Fibroblast of gingiva (primary cell): ENCODE results near the gene SCN10A.

Experiments used
- DNase-seq: peaks from one replicate; pipeline ENCODE4 v3.0.0-alpha.2; 2011; ENCODE audit warnings: low read depth

SCN10A gene

DNA sequence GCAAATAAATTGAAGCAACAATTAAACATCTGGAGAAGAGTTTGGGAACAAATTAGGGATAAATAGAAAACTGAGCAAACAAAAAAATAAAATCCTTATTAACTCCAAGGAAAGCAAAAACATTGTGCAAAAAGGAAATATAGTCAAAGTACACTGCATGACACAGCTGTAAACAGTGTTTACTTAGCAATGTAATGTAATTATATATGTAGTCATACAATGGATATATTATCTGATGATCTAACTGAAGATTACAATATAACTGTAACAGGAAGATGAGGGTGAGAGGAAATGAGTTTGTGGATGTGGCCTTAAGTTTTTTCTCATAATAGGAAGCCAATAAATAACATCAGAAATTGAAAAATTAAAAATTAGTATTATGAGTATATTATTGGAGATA is 42.5 kb downstream of the SCN10A start:
- no peak for DNase-seq

DNA sequence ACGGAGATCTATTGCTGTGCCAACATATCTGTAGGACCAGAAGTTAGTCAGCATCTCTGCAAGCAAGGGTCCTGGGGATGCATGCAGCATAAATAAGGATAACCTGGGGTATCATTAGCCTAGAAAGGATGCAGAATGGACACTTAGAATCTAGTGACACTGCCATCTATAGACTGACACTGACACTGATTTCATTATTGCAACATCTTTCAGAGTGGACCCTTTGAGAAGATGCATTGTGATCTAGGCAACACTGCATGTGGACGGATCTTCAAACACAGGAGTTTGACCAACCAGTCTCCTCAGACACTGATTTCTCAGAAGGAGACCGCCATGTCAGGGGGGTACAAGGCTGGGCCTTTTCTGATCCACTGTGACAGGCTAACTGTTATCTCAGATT is 52.4 kb downstream of the SCN10A start:
- no peak for DNase-seq

- no peak for DNase-seq
These were observed 57.5 kb downstream of the SCN10A start for GRCh38 chr3:38758557-38758956.

GRCh38 chr3:38757721-38758120 is 58.3 kb downstream of the SCN10A start:
- DNase-seq, result no peak

DNA sequence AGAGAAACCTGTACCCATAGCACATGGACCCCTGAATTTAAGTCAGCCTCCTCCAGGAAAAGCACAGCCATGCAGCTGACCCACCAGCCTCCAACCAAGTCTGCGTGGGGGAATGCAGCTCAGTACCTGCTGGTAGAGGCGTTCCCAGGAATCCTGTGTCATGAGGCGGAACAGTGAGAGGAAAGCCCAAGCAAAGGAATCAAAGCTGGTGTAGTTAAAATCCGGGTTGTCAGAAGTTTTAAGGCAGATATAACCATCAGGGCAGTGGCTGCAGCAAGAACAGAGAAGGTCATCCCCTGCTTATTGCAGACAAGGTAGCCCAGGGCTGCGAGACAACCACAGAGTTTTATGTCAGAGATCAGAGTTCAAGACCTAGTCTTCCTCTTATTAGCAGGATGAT is 59.1 kb downstream of the SCN10A start:
- no peak for DNase-seq

DNA sequence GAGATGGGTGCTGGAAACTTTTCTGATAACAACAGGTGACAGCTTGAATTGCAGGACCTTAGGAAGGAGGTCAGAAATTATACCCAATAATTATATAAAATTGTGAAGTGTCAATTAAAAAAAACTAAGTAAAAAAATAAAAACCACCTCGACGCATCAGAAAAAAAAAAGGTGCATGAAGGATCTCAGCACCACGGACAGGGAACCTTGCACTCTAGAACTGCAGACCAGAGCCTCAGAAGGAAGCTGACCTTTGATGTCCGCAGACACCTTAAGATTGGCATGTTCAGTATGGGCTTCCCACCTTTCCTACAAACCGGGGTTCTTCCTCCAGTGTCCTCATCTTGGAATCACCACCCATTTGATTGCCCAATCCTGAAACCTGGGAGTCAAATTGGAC is 60.9 kb downstream of the SCN10A start:
- no peak for DNase-seq

GRCh38 chr3:38746641-38747040 is 69.4 kb downstream of the SCN10A start:
- no peak for DNase-seq

GRCh38 chr3:38743043-38743442 is 73.0 kb downstream of the SCN10A start:
- DNase-seq, result no peak

DNA sequence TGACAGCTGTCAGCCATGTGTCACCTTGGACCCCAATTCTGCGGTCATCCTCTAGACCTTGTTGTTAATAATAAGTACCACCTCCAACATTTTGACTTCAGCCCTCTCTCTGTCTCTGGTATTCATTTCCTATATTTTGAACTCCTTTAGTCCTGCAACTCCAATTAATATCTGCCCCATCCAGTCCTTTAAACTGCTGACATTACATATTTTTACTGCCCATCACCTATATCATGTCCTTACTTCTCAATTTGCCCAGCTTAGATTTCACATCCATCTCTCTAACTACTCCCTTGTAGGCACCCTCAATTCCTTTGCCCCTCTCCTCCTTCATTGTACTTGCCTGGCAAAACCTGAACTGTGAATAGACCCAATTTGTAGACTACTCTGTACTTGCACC is 73.5 kb downstream of the SCN10A start:
- no peak for DNase-seq

GRCh38 chr3:38740537-38740936 is 75.5 kb downstream of the SCN10A start:
- DNase-seq, result no peak

DNA sequence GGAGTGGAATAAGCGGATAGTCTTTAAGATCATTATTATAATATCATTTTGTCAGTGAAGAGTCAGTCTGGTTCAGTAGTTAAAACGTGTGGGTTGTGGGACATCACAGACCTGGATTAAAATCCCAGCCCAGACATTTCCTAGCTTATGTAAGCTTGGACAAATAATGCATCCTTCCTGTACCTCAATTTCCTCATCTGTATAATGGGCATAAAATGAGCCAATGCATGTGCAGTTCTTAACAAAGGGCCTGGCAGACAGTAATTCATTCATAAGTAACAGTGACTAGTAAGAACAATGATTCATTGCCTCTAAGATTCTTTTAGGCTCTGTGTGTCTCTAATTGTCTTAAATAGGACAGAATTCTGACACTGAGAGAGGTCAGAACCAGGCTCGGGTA is 76.1 kb downstream of the SCN10A start:
- DNase-seq, result no peak

GRCh38 chr3:38739396-38739689 is 76.7 kb downstream of the SCN10A start:
- DNase-seq, result no peak

GRCh38 chr3:38738630-38739395 is 77.2 kb downstream of the SCN10A start:
- no peak for DNase-seq

- DNase-seq, result no peak
These were observed 84.5 kb downstream of the SCN10A start for GRCh38 chr3:38731522-38731921.

GRCh38 chr3:38730281-38730680 is 85.7 kb downstream of the SCN10A start:
- DNase-seq, result no peak

GRCh38 chr3:38728008-38728407 is 88.0 kb downstream of the SCN10A start:
- no peak for DNase-seq

- DNase-seq, result no peak
These were observed 89.3 kb downstream of the SCN10A start for GRCh38 chr3:38726751-38727150.

GRCh38 chr3:38725726-38726419 is 90.1 kb downstream of the SCN10A start:
- no peak for DNase-seq

DNA sequence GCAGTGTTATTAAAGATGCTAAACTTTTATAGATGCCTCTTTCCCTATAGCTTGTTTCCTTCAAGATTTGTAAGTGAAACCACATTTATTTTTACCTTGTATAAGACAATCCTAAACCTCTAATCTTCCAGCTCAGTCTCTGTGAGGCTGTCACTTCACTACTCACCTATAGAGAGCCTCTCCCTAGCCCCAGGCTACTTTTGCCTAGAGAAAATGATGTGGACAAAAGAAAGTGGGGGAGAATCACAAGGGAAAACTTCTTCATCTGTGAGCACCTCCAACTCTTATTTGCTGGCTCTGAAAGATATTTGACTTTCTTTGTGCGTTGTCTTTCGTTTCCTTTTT is 91.7 kb downstream of the SCN10A start:
- no peak for DNase-seq

- no peak for DNase-seq
These were observed 92.2 kb downstream of the SCN10A start for GRCh38 chr3:38723569-38724391.

DNA sequence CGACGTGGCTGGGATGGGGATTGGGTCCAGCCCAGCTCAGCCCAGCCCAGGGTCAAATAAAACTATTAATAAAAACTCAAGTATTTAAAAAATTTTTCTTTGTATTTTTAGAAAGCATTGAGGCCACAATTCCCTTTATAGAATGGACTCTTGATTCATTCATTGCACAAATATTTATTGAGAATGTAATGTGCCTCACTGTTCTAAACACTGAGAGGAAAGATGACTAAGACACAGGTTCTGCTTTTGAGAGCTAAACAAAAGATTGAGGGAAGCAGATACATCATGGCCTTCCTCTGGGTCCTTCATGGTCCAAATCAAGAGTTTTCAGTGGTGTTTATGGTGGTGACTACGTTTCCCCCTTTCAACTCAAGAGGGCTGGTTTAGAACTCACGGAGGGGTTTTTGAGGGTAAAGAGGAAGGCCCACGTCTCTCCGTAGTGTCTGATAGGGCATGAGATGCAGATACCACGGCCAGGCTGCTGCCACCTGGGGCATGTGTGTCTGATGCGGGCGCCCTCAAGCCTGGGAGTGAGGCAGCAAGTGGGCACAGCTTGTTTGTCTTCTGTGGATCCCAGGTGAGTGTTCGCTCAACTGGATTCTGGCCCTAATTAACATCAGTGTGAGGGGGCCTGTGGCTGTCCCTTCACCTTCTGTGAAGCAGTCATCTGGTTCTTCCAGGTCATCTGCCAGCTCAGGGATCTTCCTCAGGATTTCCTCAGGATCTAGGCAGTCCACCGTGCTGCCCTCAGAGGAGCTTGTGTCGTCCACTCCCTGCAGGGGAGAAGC is 93.0 kb downstream of the SCN10A start:
- no peak for DNase-seq

- no peak for DNase-seq
These were observed 94.7 kb downstream of the SCN10A start for GRCh38 chr3:38721207-38721772.
